ENCODE data around the gene ANKS6. TPM values are rescaled to one million over a fixed set of nuclear protein-coding genes. Genes with fewer than 3 reads are reported as not detected.

Gene ANKS6
- total RNA-seq, 1 donor from 2014 or later = 7.3 TPM

GRCh38 chr9:98815391-98815951, 19.1 kb upstream of the ANKS6 start:
- DNase-seq (ENCODE audit: low read depth in 2 of 2) = no peak

GRCh38 chr9:98811051-98811650, 14.8 kb upstream of the ANKS6 start:
- peak in 1 of 2 donors; percentile 86 for DNase-seq (ENCODE audit: low read depth in 2 of 2)

- peak in 1 of 2 donors; percentile 24 for DNase-seq (ENCODE audit: low read depth in 2 of 2)
Measured at GRCh38 chr9:98810102-98810842, 13.9 kb upstream of the ANKS6 start.

- DNase-seq (ENCODE audit: low read depth in 2 of 2) = no peak
Measured at GRCh38 chr9:98809311-98810101, 13.2 kb upstream of the ANKS6 start.

- no peak for DNase-seq (ENCODE audit: low read depth in 2 of 2)
Measured at GRCh38 chr9:98808875-98809274, 12.5 kb upstream of the ANKS6 start.

GRCh38 chr9:98808411-98808815, 12.1 kb upstream of the ANKS6 start:
- no peak for DNase-seq (ENCODE audit: low read depth in 2 of 2)

- DNase-seq (ENCODE audit: low read depth in 2 of 2) = no peak
Measured at GRCh38 chr9:98807814-98808195, 11.4 kb upstream of the ANKS6 start.

GRCh38 chr9:98807070-98807813, 10.9 kb upstream of the ANKS6 start, which contains the start of gene GALNT12:
GALNT12 (plus strand) TSS chr9:98807670; CDS start chr9:98807699, 29 bp downstream.
- DNase-seq (ENCODE audit: low read depth in 2 of 2) = no peak

- no peak for DNase-seq (ENCODE audit: low read depth in 2 of 2)
Measured at GRCh38 chr9:98806394-98807035, 10.2 kb upstream of the ANKS6 start.

GRCh38 chr9:98805506-98806272, 9.3 kb upstream of the ANKS6 start:
- DNase-seq (ENCODE audit: low read depth in 2 of 2) = no peak

GRCh38 chr9:98804083-98804482, 7.7 kb upstream of the ANKS6 start:
- no peak for DNase-seq (ENCODE audit: low read depth in 2 of 2)

GRCh38 chr9:98801969-98802371, 5.6 kb upstream of the ANKS6 start:
- DNase-seq (ENCODE audit: low read depth in 2 of 2) = no peak

- no peak for DNase-seq (ENCODE audit: low read depth in 2 of 2)
Measured at GRCh38 chr9:98801561-98801960, 5.2 kb upstream of the ANKS6 start.

- DNase-seq (ENCODE audit: low read depth in 2 of 2) = no peak
Measured at GRCh38 chr9:98798254-98798653, 1.9 kb upstream of the ANKS6 start.

- DNase-seq (ENCODE audit: low read depth in 2 of 2) = no peak
Measured at GRCh38 chr9:98797491-98797890, 1.1 kb upstream of the ANKS6 start.

GRCh38 chr9:98795970-98796363, 388 bp downstream of the ANKS6 start:
- DNase-seq (ENCODE audit: low read depth in 2 of 2) = peak; percentile 27 to 44

- no peak for DNase-seq (ENCODE audit: low read depth in 2 of 2)
Measured at GRCh38 chr9:98795295-98795955, 930 bp downstream of the ANKS6 start.

- DNase-seq (ENCODE audit: low read depth in 2 of 2) = no peak
Measured at GRCh38 chr9:98794802-98795201, 1.6 kb downstream of the ANKS6 start.

- DNase-seq (ENCODE audit: low read depth in 2 of 2) = no peak
Measured at GRCh38 chr9:98793031-98793430, 3.3 kb downstream of the ANKS6 start.

Measured in lung microvascular endothelial cell (primary cell).